CD14-positive monocyte (primary cell): ENCODE measurements around the gene RELN. TPM values are rescaled to one million over a fixed set of nuclear protein-coding genes. Genes with fewer than 3 reads are reported as not detected.

Source experiments
- DNase-seq, 3 donors: peaks; one replicate each; pipeline ENCODE4 v3.0.0-alpha.2; 2011 to 2022
- H2AFZ ChIP-seq: 2 replicates; pipeline ENCODE4 v1.6.0; 2012; ENCODE audit warnings: mild to moderate bottlenecking, low read depth, low read length, inconsistent platforms; ENCODE audit not compliant: insufficient read depth, poor library complexity, severe bottlenecking
- H3K27ac ChIP-seq, 2 donors: 1 replicate in 1 of 2; 2 replicates in 1 of 2; pipeline ENCODE4 v1.5.1; 2012 to 2013; ENCODE audit warnings: low read length in 2 of 2, control low read depth in 1 of 2, inconsistent platforms in 1 of 2, low read depth in 1 of 2, mild to moderate bottlenecking in 1 of 2
- H3K27me3 ChIP-seq, 2 donors: one replicate each; pipeline versions ENCODE4 v1.6.0 to v1.6.1; 2011 to 2013; ENCODE audit warnings: low read length in 2 of 2; ENCODE audit not compliant: control insufficient read depth in 2 of 2, insufficient read depth in 2 of 2
- H3K36me3 ChIP-seq, 2 donors: replicated peaks in 1 of 2; 1 replicate in 1 of 2; 2 replicates in 1 of 2; pipeline versions ENCODE4 v1.5.1 to v1.6.1; 2012 to 2013; ENCODE audit warnings: low read length in 2 of 2, control low read depth in 1 of 2, inconsistent platforms in 1 of 2, mild to moderate bottlenecking in 1 of 2; ENCODE audit not compliant: insufficient read depth in 2 of 2, control insufficient read depth in 1 of 2
- H3K4me1 ChIP-seq, 2 donors: 1 replicate in 1 of 2; 2 replicates in 1 of 2; pipeline versions ENCODE4 v1.5.1 to v1.6.1; 2012 to 2013; ENCODE audit warnings: low read length in 2 of 2, control low read depth in 1 of 2, inconsistent platforms in 1 of 2, mild to moderate bottlenecking in 1 of 2, moderate library complexity in 1 of 2; ENCODE audit not compliant: insufficient read depth in 2 of 2, control insufficient read depth in 1 of 2
- H3K4me2 ChIP-seq: replicated peaks from 2 replicates; pipeline ENCODE3; 2012; ENCODE audit warnings: low read length, moderate library complexity, mild to moderate bottlenecking; ENCODE audit not compliant: poor library complexity, severe bottlenecking; ENCODE audit errors: extremely low read depth
- H3K4me3 ChIP-seq, 3 experiments: fragments of 200-600 bp in 1 of 3; sonication (generic) in 1 of 3; replicated peaks in 1 of 3; 1 replicate in 2 of 3; 2 replicates in 1 of 3; pipeline ENCODE4 v1.5.1; 2011 to 2013; ENCODE audit warnings: low read length in 3 of 3, mild to moderate bottlenecking in 3 of 3, control low read depth in 2 of 3, low read depth in 2 of 3, inconsistent platforms in 1 of 3, moderate library complexity in 1 of 3
- H3K79me2 ChIP-seq: 2 replicates; pipeline ENCODE4 v1.6.0; 2012; ENCODE audit warnings: mild to moderate bottlenecking, control low read depth, inconsistent platforms, low read length, moderate library complexity; ENCODE audit not compliant: insufficient read depth
- H3K9ac ChIP-seq: 2 replicates; pipeline ENCODE4 v1.6.0; 2017; ENCODE audit warnings: low read length, mild to moderate bottlenecking; ENCODE audit not compliant: insufficient read depth, poor library complexity, severe bottlenecking
- H3K9me3 ChIP-seq, 2 donors: replicated peaks in 1 of 2; 1 replicate in 1 of 2; 2 replicates in 1 of 2; pipeline versions ENCODE4 v1.5.1 to v1.6.1; 2012 to 2013; ENCODE audit warnings: low read length in 2 of 2, control low read depth in 1 of 2; ENCODE audit not compliant: control insufficient read depth in 1 of 2, insufficient read depth in 1 of 2
- H4K20me1 ChIP-seq: 2 replicates; pipeline ENCODE4 v1.6.0; 2012; ENCODE audit warnings: mild to moderate bottlenecking, low read length, control low read depth, moderate library complexity; ENCODE audit not compliant: insufficient read depth
- H3K27ac Mint-ChIP-seq, 7 donors: one replicate each; pipeline ENCODE4 v1.8.0; 2020; ENCODE audit warnings: mild to moderate bottlenecking in 7 of 7, mixed read lengths in 7 of 7, moderate library complexity in 6 of 7, inconsistent platforms in 2 of 7
- H3K27me3 Mint-ChIP-seq, 3 donors: one replicate each; pipeline ENCODE4 v1.8.0; 2021 to 2022; ENCODE audit warnings: low read depth in 3 of 3, mild to moderate bottlenecking in 3 of 3, mixed read lengths in 3 of 3, moderate library complexity in 3 of 3, inconsistent platforms in 1 of 3
- H3K36me3 Mint-ChIP-seq, 2 donors: one replicate each; pipeline ENCODE4 v1.8.0; 2020; ENCODE audit warnings: mixed read lengths in 2 of 2, inconsistent platforms in 1 of 2, mild to moderate bottlenecking in 1 of 2
- H3K4me1 Mint-ChIP-seq: one replicate; pipeline ENCODE4 v1.8.0; 2020; ENCODE audit warnings: mild to moderate bottlenecking, mixed read lengths
- H3K4me3 Mint-ChIP-seq, 2 donors: one replicate each; pipeline ENCODE4 v1.8.0; 2020; ENCODE audit warnings: mild to moderate bottlenecking in 2 of 2, mixed read lengths in 2 of 2, moderate library complexity in 1 of 2
- H3K9me3 Mint-ChIP-seq, 7 donors: one replicate each; pipeline ENCODE4 v1.8.0; 2020 to 2022; ENCODE audit warnings: mixed read lengths in 7 of 7, mild to moderate bottlenecking in 6 of 7, moderate library complexity in 6 of 7, inconsistent platforms in 2 of 7
- CTCF ChIP-seq: fragments of 200-600 bp; IDR thresholded peaks from one replicate; pipeline ENCODE4 v1.8.0; 2022; ENCODE audit warnings: antibody characterized with exemption, mild to moderate bottlenecking
- WGBS: methylation state at CpG from one replicate; pipeline ENCODE4 v1.1.5; 2013; ENCODE audit warnings: missing lambda C conversion rate; ENCODE audit not compliant: insufficient coverage; 5-methylcytosine and 5-hydroxymethylcytosine counted together
- intact Hi-C, 2 donors: fragments of 100-400 bp; cut with micrococcal nuclease; formaldehyde crosslinking; loops; one replicate each; pipeline versions ENCODE4 v1.15.0 to v1.15.1; 2023
- polyA plus RNA-seq, 3 donors: library from polyadenylated mRNA; depleted of rRNA in 1 of 3; unstranded in 2 of 3; stranded (reverse) in 1 of 3; fragments of 300-500 nt in 2 of 3; fragments of >200 nt in 1 of 3; fragmentation: Illumina TruSeq in 2 of 3; gene quantifications; 1 replicate in 2 of 3; 2 replicates in 1 of 3; pipeline ENCODE4 v1.2.3, GENCODE V29; 2012 to 2021

RELN gene
- polyA plus RNA-seq, 3 donors, result not detected

GRCh38 chr7:103937680-103938079 lies 51.8 kb downstream of the RELN start:
- Histone ChIP-seq H3K9me3 (no peaks in the 10 kb centered on the region), H4K20me1 (no peaks in the 10 kb centered on the region), H2AFZ (no peak overlapping the region), H3K4me2 (no peak overlapping the region), H3K9ac (no peak overlapping the region), H3K4me3 (no peak overlapping the region), H3K27ac (no peak overlapping the region), H3K79me2 (no peaks in the 10 kb centered on the region), H3K4me1 (no peaks in the 10 kb centered on the region), H3K27me3 (no peaks in the 10 kb centered on the region), H3K36me3 (no peaks in the 10 kb centered on the region)
- no peak for TF ChIP-seq CTCF
- Mint-ChIP-seq H3K27me3 (peaks cover 0 to 2% (median 0%) of the 10 kb centered on the region in 3 donors), H3K9me3 (peaks cover 0 to 1% (median 0%) of the 10 kb centered on the region in 7 donors), H3K36me3 (no peaks in the 10 kb centered on the region), H3K4me3 (no peak overlapping the region), H3K4me1 (no peaks in the 10 kb centered on the region), H3K27ac (no peak overlapping the region)
- intact Hi-C loops, result no loop called here
- no peak for DNase-seq
- WGBS, result 90% methylated on average over 2 of the region's 3 CpGs

GRCh38 chr7:103936558-103936957 lies 52.9 kb downstream of the RELN start:
- no peak overlapping the region for H3K4me3 ChIP-seq
- no peaks in the 10 kb centered on the region for H3K4me1 ChIP-seq
- no peaks in the 10 kb centered on the region for H3K9me3 ChIP-seq
- no peak for DNase-seq
- TF ChIP-seq CTCF, result no peak
- no peaks in the 10 kb centered on the region for H3K27me3 ChIP-seq
- H3K27ac ChIP-seq, result no peak overlapping the region
- H3K27ac Mint-ChIP-seq, result no peak overlapping the region
- H3K9me3 Mint-ChIP-seq, result peaks cover 0 to 1% (median 0%) of the 10 kb centered on the region in 7 donors
- H2AFZ ChIP-seq, result no peak overlapping the region
- H3K4me2 ChIP-seq, result no peak overlapping the region
- 94% methylated on average over 2 of the region's 2 CpGs for WGBS
- intact Hi-C loops, result no loop called here
- H3K36me3 ChIP-seq, result no peaks in the 10 kb centered on the region
- no peaks in the 10 kb centered on the region for H3K36me3 Mint-ChIP-seq
- H3K27me3 Mint-ChIP-seq, result peaks cover 0 to 2% (median 0%) of the 10 kb centered on the region in 3 donors
- H3K9ac ChIP-seq, result no peak overlapping the region
- no peaks in the 10 kb centered on the region for H3K79me2 ChIP-seq
- no peak overlapping the region for H3K4me3 Mint-ChIP-seq
- no peaks in the 10 kb centered on the region for H3K4me1 Mint-ChIP-seq
- no peaks in the 10 kb centered on the region for H4K20me1 ChIP-seq
